ENCODE measurements around the gene RABGGTB. TPM values are rescaled to one million over a fixed set of nuclear protein-coding genes. Genes with fewer than 3 reads are reported as not detected.
A peak's percentile ranks its signal among the peaks of the same experiment; 100 is the strongest.

RABGGTB gene
- total RNA-seq, 4 donors from 2014 or later: 54.5 to 87.6 (median 74.2) TPM

DNA sequence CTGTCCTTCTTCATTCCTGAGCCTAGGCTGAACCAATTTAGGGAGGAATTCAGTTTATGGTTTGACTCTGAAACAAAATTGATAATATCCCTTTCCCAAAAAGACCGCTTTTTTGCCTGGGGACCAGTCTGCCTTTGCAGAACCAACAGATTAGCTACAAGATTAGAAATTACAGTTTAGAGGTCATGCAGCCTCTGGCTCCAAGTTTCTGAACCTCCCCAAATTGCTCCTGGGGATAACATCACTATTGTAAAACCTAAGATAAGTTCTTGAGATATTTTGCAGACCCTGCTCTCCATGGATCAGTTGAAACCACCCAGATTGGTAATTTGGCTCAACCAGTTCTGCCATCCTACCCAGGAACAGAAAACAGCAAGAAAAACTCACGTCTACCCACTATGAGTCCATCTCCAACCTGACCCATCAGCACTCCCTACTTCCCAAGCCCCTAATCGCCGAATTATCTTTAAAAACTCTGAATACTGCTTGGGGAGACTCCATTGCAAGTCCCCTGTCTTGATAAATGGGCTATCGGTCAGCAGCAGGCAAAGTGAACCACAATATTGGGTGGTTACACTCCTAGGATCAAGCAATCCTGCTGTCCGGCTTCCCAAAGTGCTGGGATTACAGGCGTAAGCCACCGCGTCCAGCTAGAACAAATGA, 605 bp upstream of the RABGGTB start:
- intact Hi-C loops (cut with DNase I; ENCODE audit: low total_unique reads): no loop called here
- Histone ChIP-seq H3K27ac (peak overlapping the region; percentile 87 to 88), H3K27me3 (no peaks in the 10 kb centered on the region), H3K4me1 (peaks cover 0 to 9% of the 10 kb centered on the region in 2 donors), H3K9me3 (no peaks in the 10 kb centered on the region), H3K36me3 (no peaks in the 10 kb centered on the region), H3K4me3 (peak overlapping the region; percentile 53 to 69)
- DNase-seq: no peak
- TF ChIP-seq, protein P1, sequence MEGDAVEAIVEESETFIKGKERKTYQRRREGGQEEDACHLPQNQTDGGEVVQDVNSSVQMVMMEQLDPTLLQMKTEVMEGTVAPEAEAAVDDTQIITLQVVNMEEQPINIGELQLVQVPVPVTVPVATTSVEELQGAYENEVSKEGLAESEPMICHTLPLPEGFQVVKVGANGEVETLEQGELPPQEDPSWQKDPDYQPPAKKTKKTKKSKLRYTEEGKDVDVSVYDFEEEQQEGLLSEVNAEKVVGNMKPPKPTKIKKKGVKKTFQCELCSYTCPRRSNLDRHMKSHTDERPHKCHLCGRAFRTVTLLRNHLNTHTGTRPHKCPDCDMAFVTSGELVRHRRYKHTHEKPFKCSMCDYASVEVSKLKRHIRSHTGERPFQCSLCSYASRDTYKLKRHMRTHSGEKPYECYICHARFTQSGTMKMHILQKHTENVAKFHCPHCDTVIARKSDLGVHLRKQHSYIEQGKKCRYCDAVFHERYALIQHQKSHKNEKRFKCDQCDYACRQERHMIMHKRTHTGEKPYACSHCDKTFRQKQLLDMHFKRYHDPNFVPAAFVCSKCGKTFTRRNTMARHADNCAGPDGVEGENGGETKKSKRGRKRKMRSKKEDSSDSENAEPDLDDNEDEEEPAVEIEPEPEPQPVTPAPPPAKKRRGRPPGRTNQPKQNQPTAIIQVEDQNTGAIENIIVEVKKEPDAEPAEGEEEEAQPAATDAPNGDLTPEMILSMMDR (IDR thresholded peaks at IDR 0.05): no peak
- no peak for TF ChIP-seq POLR2A (IDR thresholded peaks at IDR 0.05)

DNA sequence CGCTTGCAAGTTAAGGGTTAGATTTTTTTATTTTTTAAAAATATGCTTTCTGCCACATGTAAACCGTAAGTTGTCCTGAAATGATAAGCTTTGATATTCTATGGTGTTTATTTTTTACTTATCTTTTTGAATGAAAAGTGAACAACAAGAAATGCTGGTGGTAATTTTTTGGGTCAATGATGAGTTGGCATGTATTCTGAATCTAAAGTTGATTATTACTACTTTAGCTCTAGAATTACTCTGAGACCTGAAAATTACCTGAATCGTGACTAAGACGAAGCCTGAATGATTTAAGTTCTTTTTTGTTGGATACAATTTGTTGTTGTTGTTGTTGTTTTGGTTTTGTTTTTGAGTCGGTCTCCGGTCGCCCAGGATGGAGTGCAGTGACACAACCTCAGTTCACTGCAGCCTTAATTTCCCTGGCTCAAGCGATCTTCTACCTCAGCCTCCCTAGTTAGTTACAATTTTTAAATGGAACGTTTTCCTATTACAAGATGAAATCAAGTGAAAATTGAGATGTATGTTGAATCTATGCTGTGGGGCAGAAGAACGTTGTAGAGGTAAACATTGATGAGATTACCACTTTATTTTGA, 941 bp downstream of the RABGGTB start:
- H3K27me3 ChIP-seq: no peaks in the 10 kb centered on the region
- H3K4me1 ChIP-seq: peaks cover 0 to 9% of the 10 kb centered on the region in 2 donors
- peak overlapping the region; percentile 87 to 88 for H3K27ac ChIP-seq
- H3K4me3 ChIP-seq: peak overlapping the region; percentile 53 to 69
- intact Hi-C loops (cut with DNase I; ENCODE audit: low total_unique reads): no loop called here
- H3K9me3 ChIP-seq: no peaks in the 10 kb centered on the region
- TF ChIP-seq, protein P1 (IDR thresholded peaks at IDR 0.05): no peak
- TF ChIP-seq POLR2A (IDR thresholded peaks at IDR 0.05): no peak
- H3K36me3 ChIP-seq: no peaks in the 10 kb centered on the region
- no peak for DNase-seq

- peaks cover 0 to 9% of the 10 kb centered on the region in 2 donors for H3K4me1 ChIP-seq
- intact Hi-C loops (cut with DNase I; ENCODE audit: low total_unique reads): no loop called here
- no peak for DNase-seq
- H3K27me3 ChIP-seq: no peaks in the 10 kb centered on the region
- H3K27ac ChIP-seq: peak overlapping the region; percentile 25 to 88
- no peaks in the 10 kb centered on the region for H3K9me3 ChIP-seq
- H3K36me3 ChIP-seq: no peaks in the 10 kb centered on the region
- H3K4me3 ChIP-seq: peak overlapping the region; percentile 53 to 69
- no peak for TF ChIP-seq POLR2A (IDR thresholded peaks at IDR 0.05)
Measured at GRCh38 chr1:75787524-75787923, 1.5 kb downstream of the RABGGTB start.

GRCh38 chr1:75789988-75790387, 3.9 kb downstream of the RABGGTB start:
- intact Hi-C loops (cut with DNase I; ENCODE audit: low total_unique reads): no loop called here
- Histone ChIP-seq H3K9me3 (no peaks in the 10 kb centered on the region), H3K36me3 (no peaks in the 10 kb centered on the region), H3K27ac (no peak overlapping the region), H3K4me3 (no peak overlapping the region), H3K27me3 (no peaks in the 10 kb centered on the region), H3K4me1 (peaks cover 0 to 9% of the 10 kb centered on the region in 2 donors)
- DNase-seq: no peak
- TF ChIP-seq, protein P1 (IDR thresholded peaks at IDR 0.05): no peak
- no peak for TF ChIP-seq POLR2A (IDR thresholded peaks at IDR 0.05)

- intact Hi-C loops (cut with DNase I; ENCODE audit: low total_unique reads): no loop called here
- no peaks in the 10 kb centered on the region for H3K36me3 ChIP-seq
- no peak overlapping the region for H3K4me3 ChIP-seq
- no peak for DNase-seq
- peaks cover 0 to 9% of the 10 kb centered on the region in 2 donors for H3K4me1 ChIP-seq
- no peak for TF ChIP-seq POLR2A (IDR thresholded peaks at IDR 0.05)
- TF ChIP-seq, protein P1 (IDR thresholded peaks at IDR 0.05): no peak
- H3K27me3 ChIP-seq: no peaks in the 10 kb centered on the region
- H3K27ac ChIP-seq: no peak overlapping the region
- no peaks in the 10 kb centered on the region for H3K9me3 ChIP-seq
Measured at GRCh38 chr1:75791022-75791421, 5.0 kb downstream of the RABGGTB start.

Data from uterus (tissue), 4 donors.